Choroid plexus epithelial cell (primary cell): ENCODE measurements around the gene PAFAH1B1.
"Not testable (repeated sequence)": the region's sequence is repeated elsewhere in the genome, so short reads cannot be mapped to it uniquely, and the experiment has no call there.

Experiments
- DNase-seq: peaks from one replicate; pipeline ENCODE4 v3.0.0-alpha.2; 2010; ENCODE audit warnings: low read depth
- H3K4me3 ChIP-seq: 2 replicates; pipeline ENCODE4 v1.5.1; 2011; ENCODE audit warnings: low read depth, mild to moderate bottlenecking, control low read depth, low read length, moderate library complexity
- CTCF ChIP-seq: conservative IDR thresholded peaks from 2 replicates; pipeline ENCODE4 v1.5.1; 2011; ENCODE audit warnings: low read depth, mild to moderate bottlenecking, control low read depth, inconsistent platforms, low read length, moderate library complexity

PAFAH1B1 gene

GRCh38 chr17:2624292-2624731 lies 30.9 kb downstream of the PAFAH1B1 start:
- H3K4me3 ChIP-seq = no peak overlapping the region
- DNase-seq = peak; percentile 39
- TF ChIP-seq CTCF = no peak

DNA sequence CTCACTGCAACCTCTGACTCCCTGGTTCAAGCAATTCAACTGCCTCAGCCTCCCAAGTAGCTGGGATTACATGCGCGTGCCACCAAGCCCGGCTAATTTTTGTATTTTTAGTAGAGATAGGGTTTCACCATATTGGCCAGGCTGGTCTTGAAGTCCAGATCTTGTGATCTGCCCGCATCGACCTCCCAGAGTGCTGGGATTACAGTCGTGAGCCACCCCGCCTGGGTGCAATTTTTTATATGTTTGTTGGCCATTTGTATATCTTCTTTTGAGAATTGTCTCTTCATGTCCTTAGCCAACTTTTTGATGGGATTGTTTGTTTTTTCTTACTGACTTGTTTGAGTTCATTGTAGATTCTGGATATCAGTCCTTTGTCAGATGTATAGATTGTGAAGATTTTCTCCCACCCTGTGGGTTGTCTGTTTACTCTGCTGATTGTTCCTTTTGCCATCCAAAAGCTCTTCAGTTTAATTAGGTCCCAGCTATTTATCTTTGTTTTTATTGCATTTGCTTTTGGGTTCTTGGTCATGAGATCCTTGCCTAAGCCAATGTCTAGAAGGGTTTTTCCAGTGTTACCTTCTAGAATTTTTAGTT lies 33.3 kb downstream of the PAFAH1B1 start:
- not testable (repeated sequence) for DNase-seq, H3K4me3 ChIP-seq

GRCh38 chr17:2628922-2629321 lies 35.5 kb downstream of the PAFAH1B1 start:
- DNase-seq, H3K4me3 ChIP-seq: not testable (repeated sequence)

- no peak for TF ChIP-seq CTCF
- no peak overlapping the region for H3K4me3 ChIP-seq
- DNase-seq = no peak
Measured at GRCh38 chr17:2631211-2631610, 37.8 kb downstream of the PAFAH1B1 start.

- TF ChIP-seq CTCF = no peak
- no peak for DNase-seq
- no peak overlapping the region for H3K4me3 ChIP-seq
Measured at GRCh38 chr17:2634361-2634960, 41.0 kb downstream of the PAFAH1B1 start.

DNA sequence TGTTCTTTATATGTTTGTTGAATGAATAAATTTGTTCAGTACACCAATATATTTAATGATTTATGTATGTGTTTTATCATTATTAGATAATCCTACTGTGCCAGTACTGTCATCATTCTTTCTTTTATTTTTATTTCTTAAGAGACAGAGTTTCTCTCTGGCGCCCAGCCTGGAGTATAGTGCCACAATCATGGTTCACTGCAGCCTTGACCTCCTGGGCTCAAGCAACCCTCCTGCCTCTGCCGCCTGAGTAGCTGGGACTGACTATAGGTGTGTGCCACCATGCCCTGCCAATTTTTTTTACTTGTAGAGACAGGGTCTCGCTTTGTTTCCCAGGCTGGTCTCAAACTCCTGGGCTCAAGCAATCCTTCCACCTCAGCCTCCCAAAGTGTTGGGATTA lies 41.8 kb downstream of the PAFAH1B1 start:
- H3K4me3 ChIP-seq = no peak overlapping the region
- DNase-seq = no peak
- no peak for TF ChIP-seq CTCF

GRCh38 chr17:2635675-2636074 lies 42.2 kb downstream of the PAFAH1B1 start:
- no peak for DNase-seq
- TF ChIP-seq CTCF = no peak
- no peak overlapping the region for H3K4me3 ChIP-seq

GRCh38 chr17:2636169-2636930 lies 42.9 kb downstream of the PAFAH1B1 start:
- TF ChIP-seq CTCF = no peak
- no peak overlapping the region for H3K4me3 ChIP-seq
- no peak for DNase-seq
